NT2/D1 (cell line): ENCODE measurements around the gene DSCAM.

ENCODE experiments used
- SUZ12 ChIP-seq: IDR thresholded peaks from 2 replicates; pipeline ENCODE4 v1.6.1; 2011; ENCODE audit not compliant: insufficient read length, insufficient read depth; ENCODE audit errors: extremely low read depth
- ZNF274 ChIP-seq: IDR thresholded peaks from 2 replicates; pipeline ENCODE4 v1.6.1; 2011; ENCODE audit warnings: mild to moderate bottlenecking, low read depth, low read length

- TF ChIP-seq ZNF274 = no peak
- TF ChIP-seq SUZ12 = no peak
These were observed 729.7 kb downstream of the DSCAM start for GRCh38 chr21:40117236-40117635.
